Activated CD8-positive, alpha-beta memory T cell treated with anti-CD3 and anti-CD28 coated beads, Interleukin-2, amount 50 U/mL, for 24 hours (primary cell): ENCODE data around the gene MRPS18A.
"Not testable (repeated sequence)": the region's sequence is repeated elsewhere in the genome, so short reads cannot be mapped to it uniquely, and the experiment has no call there.

Experiments used
- DNase-seq: peaks from one replicate; pipeline ENCODE4 v3.0.0-alpha.2; 2020; ENCODE audit errors: extremely low read depth

MRPS18A gene

DNA sequence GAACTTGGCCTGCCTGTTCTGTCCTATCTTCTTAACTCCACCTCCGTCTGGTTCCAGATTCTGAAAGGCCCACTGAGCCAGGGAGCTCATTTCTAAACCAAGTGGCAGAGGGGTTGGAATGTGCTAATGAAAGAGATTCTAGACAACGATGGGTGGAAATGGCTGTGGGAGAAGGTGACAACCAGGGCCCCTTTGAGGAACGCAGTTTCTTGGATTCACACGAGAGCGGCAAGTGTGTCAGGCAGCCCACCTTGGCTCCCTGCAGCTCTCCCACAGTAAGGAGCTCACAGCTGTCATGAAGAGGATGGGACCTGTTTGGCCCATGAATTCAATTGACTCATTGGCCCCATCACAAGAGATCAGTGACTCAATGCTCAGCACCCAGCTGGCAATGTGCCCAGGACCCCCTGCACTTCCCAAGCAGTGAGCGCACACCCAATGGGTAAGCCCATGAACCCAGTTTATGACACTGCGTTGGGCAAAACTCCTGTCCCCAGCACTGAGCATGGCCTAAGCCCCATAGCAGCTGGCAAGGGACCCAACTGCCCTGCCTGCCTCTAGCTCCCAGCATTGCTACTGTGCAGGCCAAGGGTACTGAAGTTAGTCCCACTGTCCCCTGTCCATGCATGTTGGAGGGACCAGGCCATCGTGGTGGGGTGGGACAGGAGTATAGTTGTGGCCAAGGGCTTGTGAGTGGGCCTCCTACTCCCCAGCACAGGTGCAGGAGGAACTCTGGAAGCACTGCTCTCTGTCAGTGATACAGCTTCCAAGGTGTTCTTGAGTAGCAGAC, 16.4 kb downstream of the MRPS18A start:
- no peak for DNase-seq

DNA sequence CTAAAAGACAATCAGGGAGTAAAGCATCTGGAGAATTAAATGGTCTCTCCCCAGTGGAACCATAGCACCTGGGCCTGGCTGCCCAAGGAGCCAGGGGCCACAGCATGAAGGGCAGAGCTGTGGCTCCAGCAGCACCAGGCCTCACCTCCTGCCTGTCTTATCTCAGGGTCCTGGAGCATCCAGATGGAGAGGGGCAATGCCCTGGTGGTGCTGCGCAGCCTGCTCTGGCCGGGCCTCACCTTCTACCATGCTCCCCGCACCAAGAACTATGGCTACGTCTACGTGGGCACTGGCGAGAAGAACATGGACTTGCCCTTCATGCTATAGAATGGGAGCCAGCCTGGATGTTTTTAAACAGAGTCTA, 17.0 kb downstream of the MRPS18A start:
- no peak for DNase-seq

DNA sequence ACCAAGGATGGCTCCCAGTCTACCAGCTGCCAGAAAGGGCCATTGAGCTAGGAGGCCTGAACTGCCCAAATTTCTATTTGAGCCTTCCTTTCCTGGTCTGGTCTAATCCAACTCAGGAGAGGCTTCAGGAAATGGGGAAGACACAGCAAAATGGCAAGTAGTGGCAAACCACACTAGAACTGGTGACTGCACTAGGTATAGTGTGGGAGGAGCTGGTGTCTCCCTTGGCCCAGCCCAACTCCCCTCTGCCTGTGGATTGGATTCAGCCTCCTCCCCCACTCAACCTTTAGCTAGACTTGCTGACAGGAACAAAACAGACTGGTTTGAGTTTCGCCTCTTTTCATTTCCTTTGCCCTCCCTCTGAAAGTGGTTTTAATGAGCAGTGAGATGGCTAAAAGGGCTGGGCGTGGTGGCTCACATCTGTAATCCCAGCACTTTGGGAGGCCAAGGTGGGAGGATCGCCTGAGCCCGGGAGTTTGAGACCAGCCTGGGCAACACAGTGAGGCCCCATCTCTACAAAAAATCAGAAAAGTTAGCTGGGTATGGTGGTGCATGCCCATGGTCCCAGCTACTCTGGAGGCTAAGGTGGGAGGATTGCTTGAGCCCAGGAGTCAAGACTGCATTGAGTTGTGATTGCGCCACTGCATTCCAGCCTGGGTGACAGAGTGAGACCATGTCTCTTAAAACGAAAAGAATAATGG, 17.5 kb downstream of the MRPS18A start:
- DNase-seq = no peak

DNA sequence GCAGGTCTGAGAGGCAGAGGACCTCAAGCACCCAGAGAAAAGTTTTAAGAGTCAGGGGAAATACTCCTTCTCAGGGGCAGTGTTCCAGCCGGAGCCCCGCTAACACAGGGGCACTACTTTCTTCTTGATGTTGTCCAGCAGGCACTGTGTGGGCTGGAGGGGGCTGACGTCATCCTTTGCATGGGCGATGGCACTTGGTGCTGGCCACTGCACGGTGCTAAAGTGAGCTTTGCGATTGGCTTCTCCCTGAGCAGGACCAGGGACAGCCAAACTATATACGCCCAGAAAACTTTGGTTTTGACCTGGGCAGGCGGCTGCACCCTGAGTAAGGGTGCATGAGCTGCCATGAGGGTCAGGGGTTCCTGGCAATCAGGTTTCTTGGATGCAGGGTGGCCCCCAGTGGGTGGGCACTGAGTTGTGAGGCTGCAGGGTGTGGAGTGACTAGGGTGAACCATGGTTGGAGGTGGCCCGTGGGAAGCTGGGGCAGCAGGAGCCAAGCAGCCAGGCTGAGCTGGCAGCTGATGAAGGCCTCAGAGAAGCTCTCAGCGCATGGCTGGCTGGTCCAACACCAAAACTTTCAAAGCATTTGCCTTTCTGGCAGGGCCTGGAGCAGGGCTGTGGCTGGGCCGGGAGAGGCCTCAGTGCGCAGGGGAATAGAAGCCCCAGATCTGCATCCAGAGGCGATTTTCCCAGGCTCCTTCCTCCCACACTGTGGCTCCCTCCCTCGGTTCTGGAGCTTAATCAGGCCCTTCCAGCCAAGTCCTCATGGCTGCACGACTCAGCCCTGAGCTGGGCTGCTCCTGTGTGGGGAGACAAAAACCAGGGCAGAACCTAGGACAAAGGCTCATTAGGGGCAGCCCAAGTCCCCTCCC, 18.3 kb downstream of the MRPS18A start:
- DNase-seq = no peak

DNA sequence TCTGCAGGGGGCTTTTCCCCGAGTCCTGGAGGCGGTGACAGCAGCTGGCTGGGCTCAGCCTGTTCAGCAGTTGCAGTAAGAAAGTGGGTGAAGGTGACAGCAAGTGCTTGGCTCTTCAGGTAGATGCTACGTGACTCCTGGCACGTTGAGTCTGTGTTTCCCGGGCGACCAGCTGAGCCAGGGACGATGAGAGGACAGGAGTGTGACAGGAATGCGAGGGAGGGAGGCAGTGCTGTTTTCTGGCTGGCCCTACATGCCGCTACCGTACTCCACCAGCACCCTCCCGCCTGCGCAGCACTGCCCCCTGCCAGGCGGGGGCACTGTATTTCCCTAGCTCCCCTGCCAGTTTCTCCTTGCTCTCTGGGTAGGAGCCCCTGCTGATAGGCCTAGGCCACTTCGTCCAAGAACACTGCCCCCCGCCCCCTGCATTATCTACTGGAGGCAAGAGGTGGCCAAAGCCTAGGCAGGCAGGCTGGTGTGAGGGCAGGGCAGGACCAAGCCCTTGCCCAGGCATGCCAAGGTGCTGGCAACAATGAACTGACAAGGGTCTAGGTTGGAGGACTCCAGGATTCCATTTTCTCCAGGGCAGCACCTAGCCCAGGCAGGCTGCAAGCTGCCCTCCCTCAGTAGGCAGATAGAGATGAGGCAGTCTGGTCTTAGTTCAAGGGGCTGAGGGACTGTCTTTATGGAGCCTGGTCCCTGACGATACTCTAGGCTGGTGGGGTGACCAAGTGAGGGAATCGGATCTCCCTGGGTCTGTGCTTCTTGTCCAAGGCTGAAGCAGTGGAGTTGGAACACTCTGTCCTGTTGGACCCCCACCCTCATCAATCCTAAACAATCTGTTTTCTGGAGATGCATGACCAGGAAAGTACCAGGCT, 19.2 kb downstream of the MRPS18A start:
- DNase-seq = no peak

DNA sequence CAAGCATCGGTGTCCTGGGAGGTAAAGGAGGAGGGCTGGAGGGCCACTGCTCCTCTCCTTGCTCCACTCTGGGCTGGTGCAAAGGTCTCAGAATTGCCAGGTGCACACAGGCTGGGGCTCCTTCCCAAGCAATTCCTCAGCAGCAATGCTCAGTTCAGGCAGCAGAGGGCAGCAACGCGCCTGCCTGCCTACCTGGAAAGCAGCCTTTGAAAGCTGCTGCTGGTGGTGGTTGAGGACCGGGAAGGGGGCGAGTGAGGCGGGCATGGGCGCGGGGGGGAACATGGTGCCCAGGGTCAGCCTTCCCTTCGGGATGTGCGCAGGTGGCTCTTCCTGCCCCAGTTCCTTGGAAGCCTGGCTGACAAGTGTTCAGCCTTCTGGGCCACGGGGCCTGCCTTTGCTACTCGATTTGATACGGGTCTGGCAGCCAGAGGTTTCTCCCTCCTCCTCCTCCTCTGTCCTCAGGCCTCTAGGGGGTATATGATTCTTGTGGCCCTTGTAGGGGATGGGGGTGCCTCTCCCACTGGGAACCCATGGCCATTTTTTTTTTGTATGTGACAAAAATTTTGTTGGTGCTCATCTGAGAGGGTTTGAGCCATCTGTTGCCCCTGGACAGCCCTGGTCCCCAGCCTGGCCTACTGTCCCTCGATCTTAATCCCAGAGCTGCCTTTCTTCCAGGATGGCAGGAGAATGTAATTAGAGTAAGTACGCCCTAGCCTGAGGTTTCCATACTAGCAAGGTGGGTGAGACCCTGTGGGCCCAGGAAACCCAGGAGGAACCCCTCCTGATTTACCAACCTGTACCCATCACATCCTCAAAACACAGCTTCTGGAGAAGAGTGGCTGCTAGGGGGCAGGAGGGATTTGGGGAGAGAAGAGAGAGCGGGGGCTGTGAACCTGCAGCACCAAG, 20.1 kb downstream of the MRPS18A start:
- DNase-seq = peak; percentile 47

DNA sequence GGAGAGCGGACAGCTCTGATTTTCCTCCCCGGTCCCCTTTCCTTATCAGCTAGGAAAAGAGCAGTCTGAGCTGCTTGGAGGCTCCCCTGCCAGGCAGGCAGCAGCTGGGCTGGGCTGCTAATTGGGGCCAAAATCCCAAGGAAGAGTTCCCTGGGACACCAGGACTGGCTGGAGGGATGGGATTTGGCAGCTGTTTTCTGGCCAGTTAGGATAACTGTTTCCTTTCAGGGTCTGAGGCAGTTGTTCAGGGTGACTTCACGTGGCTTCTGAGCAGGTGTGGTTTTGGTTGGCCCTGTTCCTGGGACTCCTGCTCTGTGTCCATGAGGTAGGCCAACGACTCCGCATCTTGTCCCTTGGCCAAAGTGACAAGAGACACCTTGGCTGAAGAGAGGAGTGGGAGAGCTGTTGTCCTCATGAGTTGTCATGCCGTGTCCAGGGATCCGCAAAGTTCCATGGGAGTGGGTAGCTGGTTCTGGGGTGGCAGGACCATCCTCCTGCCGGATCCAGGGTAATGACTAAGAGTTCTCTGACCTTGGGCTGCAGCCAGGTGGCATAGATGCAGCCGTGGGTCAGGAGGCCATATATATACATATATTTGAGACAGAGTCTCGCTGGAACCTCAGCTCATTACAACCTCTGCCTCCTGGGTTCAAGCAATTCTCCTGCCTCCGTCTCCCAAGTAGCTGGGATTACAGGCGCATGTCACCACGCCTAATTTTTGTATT, 21.2 kb downstream of the MRPS18A start:
- DNase-seq = no peak

DNA sequence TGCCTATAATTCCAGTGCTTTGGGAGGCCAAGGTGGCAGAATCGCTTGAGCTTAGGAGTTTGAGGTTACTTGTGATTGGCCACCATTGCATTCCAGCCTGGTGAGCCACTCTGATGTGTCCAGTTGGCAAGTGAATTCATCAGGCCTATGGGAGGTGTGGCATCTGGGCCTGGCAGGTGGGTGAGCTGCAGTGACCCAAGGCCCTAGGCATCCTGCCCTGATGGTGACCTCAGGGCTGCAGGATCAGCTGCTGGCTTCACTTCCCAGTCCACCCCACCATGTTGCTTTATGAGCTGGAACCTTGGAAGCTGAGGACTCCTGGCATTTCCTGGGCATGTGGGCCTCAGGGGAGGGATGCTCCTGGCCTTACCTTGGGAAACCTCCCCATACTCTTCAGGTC, 22.2 kb downstream of the MRPS18A start:
- no peak for DNase-seq

DNA sequence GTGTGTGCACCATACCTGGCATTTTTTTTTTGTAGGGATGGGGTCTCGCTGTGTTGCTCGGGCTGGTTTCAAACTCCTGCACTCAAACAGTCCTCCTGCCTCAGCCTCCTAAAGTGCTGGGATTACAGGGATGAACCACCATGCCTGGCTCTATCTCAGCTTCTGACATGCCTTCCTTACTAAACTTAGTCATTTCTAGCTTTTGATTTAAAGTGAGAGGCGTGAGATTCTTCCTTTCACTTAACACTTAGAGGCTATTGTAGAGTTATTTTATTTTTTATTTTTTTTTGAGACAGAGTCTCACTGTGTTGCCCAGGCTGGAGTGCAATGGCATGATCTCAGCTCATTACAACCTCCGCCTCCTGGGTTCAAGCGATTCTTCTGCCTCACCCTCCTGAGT, 24.6 kb downstream of the MRPS18A start:
- DNase-seq = not testable (repeated sequence)

DNA sequence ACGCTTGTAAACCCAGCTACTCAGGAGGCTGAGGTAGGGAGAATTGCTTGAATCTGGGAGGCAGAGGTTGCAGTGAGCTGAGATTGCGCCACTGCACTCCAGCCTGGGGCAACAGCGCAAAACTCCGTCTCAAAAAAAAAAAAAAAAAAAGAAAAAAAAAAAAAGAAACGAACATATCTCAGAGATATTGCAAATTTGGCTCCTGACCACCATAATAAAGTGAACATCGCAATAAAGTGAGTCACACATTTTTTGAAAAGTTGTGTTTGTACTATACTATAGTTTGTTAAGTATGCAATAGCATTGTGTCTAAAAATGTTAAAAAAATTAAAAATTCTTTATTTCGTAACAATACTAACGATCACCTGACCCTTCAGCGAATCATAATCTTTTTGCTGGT, 29.4 kb downstream of the MRPS18A start:
- no peak for DNase-seq

DNA sequence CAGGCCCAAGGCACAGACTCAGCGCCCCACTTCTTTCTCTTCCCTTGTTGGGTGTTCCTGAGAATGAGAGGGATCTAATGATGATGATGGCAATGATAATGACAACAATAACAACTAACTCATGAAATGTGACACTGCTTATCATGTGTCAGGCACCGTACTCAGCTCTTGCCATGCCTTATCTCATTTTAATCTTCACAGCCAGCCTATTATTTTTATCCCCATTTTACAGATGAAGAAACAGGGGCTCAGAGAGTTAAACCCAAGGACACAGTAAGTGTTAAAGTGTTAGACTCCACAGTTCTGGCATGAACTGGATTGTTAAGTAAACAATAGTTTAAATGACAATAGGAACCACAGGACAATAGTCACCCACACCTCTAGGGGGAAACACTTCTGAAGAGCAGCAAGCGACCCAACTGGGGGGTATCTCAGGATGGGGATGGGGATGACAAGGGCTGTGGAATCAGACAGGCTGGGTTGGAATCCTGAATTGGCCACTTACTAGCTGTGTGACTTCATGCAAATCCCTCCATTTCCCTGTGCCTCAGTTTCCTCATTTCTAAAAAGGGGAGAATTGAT, 30.3 kb downstream of the MRPS18A start:
- DNase-seq = no peak

DNA sequence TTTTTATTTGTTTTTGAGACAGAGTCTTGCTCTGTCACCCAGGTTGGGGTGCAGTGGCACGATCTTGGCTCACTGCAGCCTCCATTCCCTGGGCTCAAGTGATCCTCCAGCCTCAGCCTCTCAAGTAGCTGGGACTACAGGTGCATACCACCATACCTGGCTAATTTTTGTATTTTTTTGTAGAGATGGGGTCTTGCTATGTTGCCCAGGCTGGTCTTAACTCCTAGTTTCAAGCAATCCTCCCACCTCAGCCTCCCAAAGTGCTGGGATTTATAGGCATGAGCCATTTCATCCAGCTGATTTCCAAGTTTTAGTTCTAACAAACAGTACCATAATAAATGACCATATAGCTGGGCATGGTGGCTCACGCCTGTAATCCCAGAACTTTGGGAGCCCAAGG, 34.8 kb downstream of the MRPS18A start:
- not testable (repeated sequence) for DNase-seq

DNA sequence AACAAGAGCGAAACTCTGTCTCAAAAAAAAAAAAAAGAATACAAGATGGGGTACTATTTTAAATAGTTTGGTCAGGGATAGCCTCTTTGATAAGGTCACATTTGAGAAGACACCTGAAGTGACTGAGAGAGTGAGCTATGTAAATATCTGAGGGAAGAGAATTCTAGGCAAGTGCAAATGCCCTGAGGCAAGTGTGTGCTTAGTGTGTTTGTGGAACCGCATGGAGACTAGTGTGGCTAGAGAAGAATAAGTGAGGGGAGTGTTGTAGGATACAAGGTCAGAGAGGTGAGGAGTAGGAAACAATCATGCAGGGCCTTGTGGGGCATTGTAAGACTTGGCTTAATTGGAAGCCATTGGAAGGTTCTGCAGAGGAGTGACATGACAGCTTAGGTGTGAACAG, 39.3 kb downstream of the MRPS18A start:
- DNase-seq = no peak

DNA sequence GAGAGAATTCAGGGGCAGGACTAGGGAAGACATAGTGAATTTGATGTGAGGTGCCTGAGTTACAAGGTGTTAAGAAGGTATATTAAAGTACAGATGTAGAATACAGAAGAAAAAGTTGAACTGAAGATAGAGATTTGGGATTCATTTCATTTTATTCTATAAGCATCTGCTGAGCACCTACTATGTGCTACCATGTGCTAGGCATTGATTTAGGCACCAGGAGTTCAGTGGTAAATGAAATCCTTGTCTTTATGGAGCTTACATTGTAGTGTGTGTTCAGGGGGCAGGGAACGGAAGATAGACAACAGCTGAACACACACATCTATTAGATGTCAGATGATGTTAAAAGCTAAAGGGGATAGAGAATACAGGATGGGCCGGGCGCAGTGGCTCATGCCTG, 40.0 kb downstream of the MRPS18A start:
- DNase-seq = no peak

DNA sequence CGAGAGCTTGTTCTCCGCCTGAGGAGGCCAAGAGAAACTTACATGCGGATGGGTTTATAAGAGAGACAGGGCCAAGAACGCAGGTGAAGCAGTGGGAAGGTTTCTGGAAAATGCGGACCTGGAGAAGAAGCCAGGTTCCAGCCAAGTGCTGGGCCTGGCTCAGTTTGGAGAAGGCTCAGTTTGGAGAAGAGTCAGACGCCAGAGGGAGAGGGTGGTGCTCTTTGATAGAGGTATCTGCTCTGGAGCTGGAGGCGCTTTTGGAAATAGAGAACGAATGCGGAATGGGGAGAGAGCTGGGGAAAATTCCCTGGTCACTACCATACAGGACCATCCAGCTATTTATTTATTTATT, 42.0 kb downstream of the MRPS18A start:
- no peak for DNase-seq

DNA sequence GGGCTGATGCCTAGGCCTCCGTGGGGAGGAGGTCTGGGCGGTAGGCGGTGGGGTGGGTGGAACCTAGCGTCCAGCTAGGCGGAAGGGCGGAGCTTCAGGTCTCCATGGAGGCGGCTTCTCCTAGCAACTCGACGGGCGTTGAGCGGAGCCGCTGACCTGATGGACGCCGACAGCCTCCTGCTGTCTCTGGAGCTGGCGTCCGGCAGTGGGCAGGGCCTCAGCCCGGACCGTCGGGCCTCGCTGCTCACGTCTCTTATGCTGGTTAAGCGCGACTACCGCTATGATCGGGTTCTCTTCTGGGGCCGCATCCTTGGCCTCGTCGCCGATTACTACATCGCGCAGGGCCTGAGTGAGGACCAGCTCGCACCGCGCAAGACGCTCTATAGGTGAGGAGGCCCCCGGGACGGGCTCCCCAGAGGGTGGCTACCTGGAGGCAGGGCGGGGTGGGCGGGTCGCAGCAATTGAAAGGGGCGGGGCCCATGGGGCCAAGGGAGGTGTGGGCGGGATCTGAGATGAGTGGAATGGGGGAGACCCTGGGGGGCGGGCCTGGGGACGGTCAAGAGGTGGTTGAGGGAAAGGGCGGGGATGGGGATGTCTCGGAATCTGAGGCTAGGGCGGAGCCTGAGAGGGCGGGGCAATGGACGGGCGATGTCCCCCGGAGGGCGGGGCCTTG, 42.5 kb downstream of the MRPS18A start, which contains the start of gene RSPH9:
Gene RSPH9, plus strand, starts transcription at position 97 of the 673 bp plus-strand sequence. Its CDS starts 63 bp downstream, at position 160.
- DNase-seq = no peak

DNA sequence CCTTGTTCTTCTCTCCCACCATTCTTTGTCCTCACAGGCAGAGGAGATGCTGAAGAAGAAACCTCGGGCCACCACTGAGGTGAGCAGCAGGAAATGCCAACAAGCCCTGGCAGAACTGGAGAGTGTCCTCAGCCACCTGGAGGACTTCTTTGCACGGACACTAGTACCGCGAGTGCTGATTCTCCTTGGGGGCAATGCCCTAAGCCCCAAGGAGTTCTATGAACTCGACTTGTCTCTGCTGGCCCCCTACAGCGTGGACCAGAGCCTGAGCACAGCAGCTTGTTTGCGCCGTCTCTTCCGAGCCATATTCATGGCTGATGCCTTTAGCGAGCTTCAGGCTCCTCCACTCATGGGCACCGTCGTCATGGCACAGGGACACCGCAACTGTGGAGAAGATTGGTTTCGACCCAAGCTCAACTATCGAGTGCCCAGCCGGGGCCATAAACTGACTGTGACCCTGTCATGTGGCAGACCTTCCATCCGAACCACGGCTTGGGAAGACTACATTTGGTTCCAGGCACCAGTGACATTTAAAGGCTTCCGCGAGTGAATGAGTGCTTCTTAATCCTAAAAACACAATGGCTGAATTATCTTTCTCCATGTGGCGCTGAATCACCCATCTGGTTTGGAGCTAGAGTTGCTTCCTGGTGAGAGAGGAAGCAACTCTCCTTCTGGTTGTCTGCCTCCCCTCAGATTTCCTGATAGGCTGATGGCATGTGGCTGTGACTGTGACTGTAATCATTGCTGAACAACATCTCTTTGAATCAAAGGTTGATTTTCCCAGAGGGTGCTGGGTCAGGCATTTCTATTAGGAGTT, 47.4 kb downstream of the MRPS18A start:
- DNase-seq = no peak

DNA sequence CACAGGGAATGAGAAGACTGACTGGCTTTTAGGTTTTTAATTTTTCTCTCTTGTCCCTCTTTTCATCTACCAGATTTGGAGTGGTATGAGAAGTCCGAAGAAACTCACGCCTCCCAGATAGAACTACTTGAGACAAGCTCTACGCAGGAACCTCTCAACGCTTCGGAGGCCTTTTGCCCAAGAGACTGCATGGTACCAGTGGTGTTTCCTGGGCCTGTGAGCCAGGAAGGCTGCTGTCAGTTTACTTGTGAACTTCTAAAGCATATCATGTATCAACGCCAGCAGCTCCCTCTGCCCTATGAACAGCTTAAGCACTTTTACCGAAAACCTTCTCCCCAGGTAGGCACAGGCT, 51.3 kb downstream of the MRPS18A start:
- DNase-seq = no peak
